GM15510 (cell line): ENCODE data around the gene SHISA6.

Experiments used
- POLR2A ChIP-seq: IDR thresholded peaks from 3 replicates; pipeline ENCODE4 v1.6.1; 2011; ENCODE audit warnings: borderline replicate concordance; ENCODE audit not compliant: insufficient read length; ENCODE audit errors: extremely low read depth

The SHISA6 gene

GRCh38 chr17:11561281-11561680 lies 320.3 kb downstream of the SHISA6 start:
- no peak for TF ChIP-seq POLR2A

- TF ChIP-seq POLR2A, result no peak
Observed at GRCh38 chr17:11561702-11562101, 320.7 kb downstream of the SHISA6 start.

- no peak for TF ChIP-seq POLR2A
Observed at GRCh38 chr17:11564589-11565380, 323.8 kb downstream of the SHISA6 start.

- no peak for TF ChIP-seq POLR2A
Observed at GRCh38 chr17:11565591-11565990, 324.6 kb downstream of the SHISA6 start.

- no peak for TF ChIP-seq POLR2A
Observed at GRCh38 chr17:11578998-11579397, 338.0 kb downstream of the SHISA6 start.

- TF ChIP-seq POLR2A, result no peak
Observed at GRCh38 chr17:11580677-11581076, 339.7 kb downstream of the SHISA6 start.

GRCh38 chr17:11582217-11582616 lies 341.2 kb downstream of the SHISA6 start:
- no peak for TF ChIP-seq POLR2A

- no peak for TF ChIP-seq POLR2A
Observed at GRCh38 chr17:11583306-11583992, 342.4 kb downstream of the SHISA6 start.

GRCh38 chr17:11589716-11590115 lies 348.7 kb downstream of the SHISA6 start:
- TF ChIP-seq POLR2A, result no peak

- TF ChIP-seq POLR2A, result no peak
Observed at GRCh38 chr17:11598274-11599221, 357.5 kb downstream of the SHISA6 start, which contains the start of gene DNAH9. Gene DNAH9, plus strand, starts transcription at chr17:11598470. Its CDS starts 29 bp downstream, at chr17:11598499.

GRCh38 chr17:11601661-11602060 lies 360.6 kb downstream of the SHISA6 start:
- TF ChIP-seq POLR2A, result no peak

- TF ChIP-seq POLR2A, result no peak
Observed at GRCh38 chr17:11608396-11608795, 367.4 kb downstream of the SHISA6 start.

- no peak for TF ChIP-seq POLR2A
Observed at GRCh38 chr17:11610999-11611566, 370.1 kb downstream of the SHISA6 start.

GRCh38 chr17:11612956-11613355 lies 371.9 kb downstream of the SHISA6 start:
- no peak for TF ChIP-seq POLR2A
